Neuronal stem cell (in vitro differentiated cells): Measurements from ENCODE around the gene ZFR.

Experiments used
- DNase-seq: peaks from one replicate; pipeline ENCODE4 v3.0.0-alpha.2; 2013; ENCODE audit warnings: low spot score
- H2AFZ ChIP-seq: one replicate; pipeline ENCODE4 v1.6.1; 2013; ENCODE audit warnings: mild to moderate bottlenecking, low read length, inconsistent platforms
- H2AK5ac ChIP-seq: 2 replicates; pipeline ENCODE4 v1.6.1; 2013; ENCODE audit warnings: low read depth, mild to moderate bottlenecking, inconsistent platforms, low read length, moderate library complexity, mixed read lengths
- H2BK120ac ChIP-seq: 2 replicates; pipeline ENCODE4 v1.6.1; 2013; ENCODE audit warnings: low read depth, mild to moderate bottlenecking, inconsistent platforms, low read length, moderate library complexity, mixed read lengths
- H2BK12ac ChIP-seq: one replicate; pipeline ENCODE4 v1.6.1; 2013; ENCODE audit warnings: low read length, inconsistent platforms
- H2BK15ac ChIP-seq: 2 replicates; pipeline ENCODE4 v1.6.1; 2013; ENCODE audit warnings: mild to moderate bottlenecking, low read length, inconsistent platforms, mixed read lengths
- H2BK5ac ChIP-seq: one replicate; pipeline ENCODE4 v1.6.1; 2013; ENCODE audit warnings: inconsistent platforms, mild to moderate bottlenecking, low read length, moderate library complexity
- H3K14ac ChIP-seq: one replicate; pipeline ENCODE4 v1.6.1; 2013; ENCODE audit warnings: low read length, inconsistent platforms
- H3K18ac ChIP-seq: 2 replicates; pipeline ENCODE4 v1.6.1; 2013; ENCODE audit warnings: low read length, inconsistent platforms
- H3K23ac ChIP-seq: 2 replicates; pipeline ENCODE4 v1.6.1; 2013; ENCODE audit warnings: low read depth, mild to moderate bottlenecking, mixed read lengths, low read length, inconsistent platforms; ENCODE audit not compliant: poor library complexity
- H3K27ac ChIP-seq: replicated peaks from 3 replicates; pipeline ENCODE4 v1.5.1; 2013; ENCODE audit warnings: low read length, inconsistent platforms
- H3K27me3 ChIP-seq, 3 experiments: 2 replicates each; pipeline ENCODE4 v1.6.1; 2013; ENCODE audit warnings: low read length in 3 of 3, mild to moderate bottlenecking in 2 of 3, inconsistent platforms in 1 of 3, low read depth in 1 of 3, mixed read lengths in 1 of 3, moderate library complexity in 1 of 3; ENCODE audit not compliant: control insufficient read depth in 3 of 3, insufficient read depth in 3 of 3
- H3K36me3 ChIP-seq, 2 donors: replicated peaks in 1 of 2; 2 replicates each; pipeline ENCODE4 v1.6.1; 2013; ENCODE audit warnings: low read length in 2 of 2; ENCODE audit not compliant: control insufficient read depth in 2 of 2, insufficient read depth in 2 of 2
- H3K4ac ChIP-seq: 2 replicates; pipeline ENCODE4 v1.6.1; 2013; ENCODE audit warnings: inconsistent platforms, mild to moderate bottlenecking, low read length, moderate library complexity
- H3K4me1 ChIP-seq, 2 donors: 1 replicate in 1 of 2; 2 replicates in 1 of 2; pipeline ENCODE4 v1.6.1; 2013; ENCODE audit warnings: low read length in 2 of 2, low read depth in 1 of 2; ENCODE audit not compliant: control insufficient read depth in 2 of 2, insufficient read depth in 1 of 2
- H3K4me2 ChIP-seq: one replicate; pipeline ENCODE4 v1.6.1; 2013; ENCODE audit warnings: mild to moderate bottlenecking, low read length, inconsistent platforms; ENCODE audit not compliant: insufficient read depth, poor library complexity, severe bottlenecking
- H3K4me3 ChIP-seq, 2 donors: 2 replicates each; pipeline ENCODE4 v1.5.1; 2013; ENCODE audit warnings: low read length in 2 of 2, mild to moderate bottlenecking in 2 of 2, inconsistent platforms in 1 of 2, moderate library complexity in 1 of 2
- H3K79me1 ChIP-seq: one replicate; pipeline ENCODE4 v1.6.1; 2013; ENCODE audit warnings: low read depth, mild to moderate bottlenecking, inconsistent platforms, low read length, moderate library complexity
- H3K9ac ChIP-seq: one replicate; pipeline ENCODE4 v1.6.1; 2013; ENCODE audit warnings: mild to moderate bottlenecking, low read depth, low read length, inconsistent platforms; ENCODE audit not compliant: poor library complexity
- H3K9me3 ChIP-seq, 2 donors: replicated peaks in 1 of 2; 2 replicates each; pipeline versions ENCODE3 to v1.6.1; 2013; ENCODE audit warnings: low read length in 2 of 2, mild to moderate bottlenecking in 2 of 2, inconsistent platforms in 1 of 2, low read depth in 1 of 2, mixed read lengths in 1 of 2, moderate library complexity in 1 of 2; ENCODE audit not compliant: control insufficient read depth in 2 of 2, insufficient read depth in 1 of 2
- H4K8ac ChIP-seq: one replicate; pipeline ENCODE4 v1.6.1; 2013; ENCODE audit warnings: low read depth, mild to moderate bottlenecking, inconsistent platforms, low read length, moderate library complexity
- H4K91ac ChIP-seq: one replicate; pipeline ENCODE4 v1.6.1; 2013; ENCODE audit warnings: low read length, low read depth, mild to moderate bottlenecking, inconsistent platforms; ENCODE audit not compliant: poor library complexity
- WGBS, 2 donors: extraction: QIAGEN DNeasy Blood & Tissue Kit; methylation state at CpG; one replicate each; pipeline ENCODE4 v1.1.7; 2013; ENCODE audit warnings: missing lambda C conversion rate in 2 of 2, mixed read lengths in 1 of 2; ENCODE audit not compliant: insufficient read length in 2 of 2, insufficient replicate concordance in 1 of 2; ENCODE audit errors: extremely low coverage in 2 of 2; 5-methylcytosine and 5-hydroxymethylcytosine counted together

Gene ZFR

DNA sequence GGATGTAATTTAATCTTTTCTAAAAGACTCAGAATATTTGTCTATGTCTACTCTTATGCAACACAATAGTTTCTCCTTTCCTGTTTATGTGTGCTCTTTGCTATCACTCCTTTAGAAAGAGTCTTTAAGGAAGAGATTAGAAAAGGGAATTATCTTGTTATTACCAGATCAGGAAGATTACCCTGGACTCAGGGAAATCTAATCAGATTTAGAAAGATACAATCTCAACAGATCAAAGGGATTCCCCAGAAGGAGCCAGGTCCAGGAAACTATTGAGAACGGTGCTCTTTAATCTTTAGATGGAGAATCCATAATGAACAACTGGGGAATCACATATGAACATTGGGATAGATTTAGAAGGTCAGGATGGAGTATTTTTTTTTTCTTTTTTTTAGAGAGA, 32.4 kb upstream of the ZFR start:
- no peak overlapping the region for H3K23ac ChIP-seq
- no peak overlapping the region for H4K91ac ChIP-seq
- H3K14ac ChIP-seq = no peak overlapping the region
- H3K27me3 ChIP-seq = no peaks in the 10 kb centered on the region
- WGBS, 2 donors = no CpG with 5 or more reads among the region's 1 CpG
- H4K8ac ChIP-seq = no peak overlapping the region
- no peak overlapping the region for H3K4me2 ChIP-seq
- no peak overlapping the region for H2BK15ac ChIP-seq
- no peaks in the 10 kb centered on the region for H3K9me3 ChIP-seq
- H2BK5ac ChIP-seq = no peak overlapping the region
- H3K36me3 ChIP-seq = no peaks in the 10 kb centered on the region
- H2BK120ac ChIP-seq = no peak overlapping the region
- no peak overlapping the region for H3K4ac ChIP-seq
- no peak overlapping the region for H3K27ac ChIP-seq
- no peak overlapping the region for H3K4me3 ChIP-seq
- no peak overlapping the region for H2AFZ ChIP-seq
- peaks cover 9 to 11% of the 10 kb centered on the region in 2 donors for H3K4me1 ChIP-seq
- H3K79me1 ChIP-seq = no peaks in the 10 kb centered on the region
- DNase-seq = no peak
- no peak overlapping the region for H3K9ac ChIP-seq
- no peak overlapping the region for H3K18ac ChIP-seq
- H2BK12ac ChIP-seq = no peak overlapping the region
- H2AK5ac ChIP-seq = no peak overlapping the region

DNA sequence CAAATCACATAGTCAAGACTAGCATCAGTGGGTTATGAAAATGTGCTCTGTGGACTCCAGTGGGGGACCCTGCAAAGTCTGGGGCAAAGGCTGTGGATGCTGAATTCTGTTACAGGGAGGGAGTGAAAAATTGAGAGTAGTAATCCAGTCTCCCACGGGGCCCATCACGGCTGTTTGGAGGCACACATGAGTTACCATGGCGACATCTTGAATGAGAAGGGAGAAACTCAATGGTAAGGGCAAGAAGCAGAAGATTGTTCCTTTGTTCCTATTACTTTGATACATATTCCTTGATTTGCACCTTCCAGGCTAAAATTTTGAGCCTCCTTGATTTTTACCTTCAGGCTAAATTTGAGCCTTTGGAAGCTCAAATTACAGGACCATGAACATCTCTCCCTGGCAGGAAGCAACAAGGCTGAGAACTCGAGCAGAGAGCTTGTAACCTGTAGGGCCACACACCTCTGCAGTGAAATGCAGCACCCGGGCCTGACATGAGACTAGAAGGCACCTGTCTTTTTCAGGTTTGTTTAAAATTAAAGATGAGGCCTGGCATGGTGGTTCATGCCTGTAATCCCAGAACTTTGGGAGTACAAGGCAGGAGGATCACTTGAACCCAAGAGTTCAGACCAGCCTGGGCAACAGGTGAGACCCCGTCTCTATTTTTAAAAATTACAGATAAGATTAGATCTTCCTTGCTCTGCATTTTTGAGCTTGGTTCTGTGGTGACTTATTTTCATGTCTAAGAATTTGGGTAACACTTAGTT, 31.0 kb upstream of the ZFR start:
- Histone ChIP-seq H2AK5ac (no peak overlapping the region), H2BK5ac (no peak overlapping the region)

DNA sequence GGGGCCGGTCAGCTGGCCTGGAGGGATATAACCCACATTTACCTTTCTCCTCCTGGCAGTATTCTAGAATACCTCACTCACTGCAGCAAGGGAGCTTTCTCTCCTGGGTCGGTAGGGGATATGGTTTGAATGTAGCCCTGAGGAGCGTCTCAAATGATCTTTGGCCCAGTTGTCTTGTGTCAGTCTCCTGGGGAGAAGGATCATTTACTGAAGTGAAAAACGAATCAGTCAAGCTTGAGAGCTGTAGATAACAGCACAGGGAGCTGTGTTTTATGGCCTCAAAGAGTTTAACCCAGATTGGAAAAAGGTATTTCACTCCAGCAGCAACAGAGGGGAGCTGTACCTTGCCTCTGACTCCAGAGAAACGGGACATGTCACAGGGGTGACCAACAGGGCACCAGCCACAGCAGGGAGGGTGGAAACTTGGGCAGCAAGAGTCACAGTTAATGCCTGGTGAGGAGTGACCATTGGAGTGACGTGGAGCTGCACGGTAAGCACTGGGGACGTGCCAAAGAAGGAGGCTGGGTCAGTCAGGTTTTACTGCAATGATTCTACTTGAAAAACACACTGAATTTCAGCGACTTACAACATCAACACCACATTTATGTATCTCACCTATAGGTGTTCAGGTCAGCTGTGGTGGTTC, 29.8 kb upstream of the ZFR start:
- Histone ChIP-seq H3K14ac (no peak overlapping the region), H3K18ac (peak overlapping the region; percentile 66), H3K27me3 (no peaks in the 10 kb centered on the region), H3K4me1 (peaks cover 9 to 11% of the 10 kb centered on the region in 2 donors), H3K27ac (peak overlapping the region; percentile 67), H3K79me1 (no peaks in the 10 kb centered on the region), H4K91ac (no peak overlapping the region), H2AK5ac (no peak overlapping the region), H3K9ac (no peak overlapping the region), H3K4me2 (no peak overlapping the region), H2AFZ (no peak overlapping the region), H3K4me3 (no peak overlapping the region), H4K8ac (no peak overlapping the region), H3K4ac (no peak overlapping the region), H3K23ac (no peak overlapping the region), H2BK15ac (no peak overlapping the region), H2BK120ac (no peak overlapping the region), H3K9me3 (no peaks in the 10 kb centered on the region), H2BK12ac (no peak overlapping the region), H3K36me3 (no peaks in the 10 kb centered on the region), H2BK5ac (no peak overlapping the region)
- WGBS, 2 donors = no CpG with 5 or more reads among the region's 9 CpGs
- DNase-seq = peak; percentile 14

More for the DNA sequence above, 31.0 kb upstream of the ZFR start:
- Histone ChIP-seq H3K79me1 (no peaks in the 10 kb centered on the region), H3K14ac (no peak overlapping the region), H3K4me2 (no peak overlapping the region), H3K4ac (no peak overlapping the region), H3K9me3 (no peaks in the 10 kb centered on the region), H4K8ac (no peak overlapping the region), H2BK12ac (no peak overlapping the region), H3K18ac (no peak overlapping the region), H3K27ac (no peak overlapping the region), H3K23ac (no peak overlapping the region), H3K4me1 (peaks cover 9 to 11% of the 10 kb centered on the region in 2 donors), H4K91ac (no peak overlapping the region), H3K36me3 (no peaks in the 10 kb centered on the region), H3K4me3 (no peak overlapping the region), H3K27me3 (no peaks in the 10 kb centered on the region), H3K9ac (no peak overlapping the region), H2AFZ (no peak overlapping the region), H2BK15ac (no peak overlapping the region), H2BK120ac (no peak overlapping the region)
- no CpG with 5 or more reads among the region's 6 CpGs for WGBS, 2 donors
- peak; percentile 20 for DNase-seq

DNA sequence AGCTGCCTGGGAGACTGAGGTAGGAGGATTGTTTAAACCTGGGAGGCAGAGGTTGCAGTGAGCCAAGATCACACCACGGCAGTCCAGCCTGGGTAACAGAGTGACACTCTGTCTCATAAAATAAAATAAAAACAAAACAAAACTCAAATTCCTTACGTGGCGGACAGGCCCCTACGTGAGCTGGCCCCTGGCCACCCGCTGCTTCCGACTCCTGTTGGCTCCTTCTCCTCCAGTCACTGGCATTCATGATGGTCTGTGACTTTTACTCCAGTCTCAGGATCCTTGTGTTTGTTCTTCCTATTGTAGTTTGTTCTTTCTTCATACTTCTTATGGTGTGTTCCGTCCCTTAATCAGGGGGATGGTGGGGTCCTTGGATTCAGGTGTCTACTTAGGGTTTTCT, 28.5 kb upstream of the ZFR start:
- no peak overlapping the region for H4K91ac ChIP-seq
- no peak overlapping the region for H2BK12ac ChIP-seq
- DNase-seq = no peak
- H2AK5ac ChIP-seq = no peak overlapping the region
- H3K18ac ChIP-seq = no peak overlapping the region
- H2AFZ ChIP-seq = no peak overlapping the region
- H3K27me3 ChIP-seq = peaks cover 0 to 7% (median 0%) of the 10 kb centered on the region in 3 experiments
- WGBS, 2 donors = no CpG with 5 or more reads among the region's 7 CpGs
- no peaks in the 10 kb centered on the region for H3K36me3 ChIP-seq
- no peak overlapping the region for H3K27ac ChIP-seq
- H3K4ac ChIP-seq = no peak overlapping the region
- no peak overlapping the region for H2BK5ac ChIP-seq
- H3K79me1 ChIP-seq = no peaks in the 10 kb centered on the region
- H4K8ac ChIP-seq = no peak overlapping the region
- no peak overlapping the region for H3K23ac ChIP-seq
- H3K4me3 ChIP-seq = no peak overlapping the region
- H2BK15ac ChIP-seq = no peak overlapping the region
- H2BK120ac ChIP-seq = no peak overlapping the region
- H3K4me1 ChIP-seq = peaks cover 9 to 11% of the 10 kb centered on the region in 2 donors
- no peak overlapping the region for H3K14ac ChIP-seq
- no peaks in the 10 kb centered on the region for H3K9me3 ChIP-seq
- no peak overlapping the region for H3K4me2 ChIP-seq
- H3K9ac ChIP-seq = no peak overlapping the region
